HG02763 (cell line): ENCODE data around the gene PDCD1.
"Not testable (repeated sequence)": the region's sequence is repeated elsewhere in the genome, so short reads cannot be mapped to it uniquely, and the experiment has no call there.

Experiments used
- ATAC-seq: cut with Tn5 transposase; IDR thresholded peaks from one replicate; pipeline ENCODE4 v1.9.1; 2021; ENCODE audit warnings: mild to moderate bottlenecking, moderate library complexity; ENCODE audit not compliant: unreplicated experiment

PDCD1 gene

GRCh38 chr2:241879326-241879725, 20.6 kb upstream of the PDCD1 start:
- no peak for ATAC-seq

DNA sequence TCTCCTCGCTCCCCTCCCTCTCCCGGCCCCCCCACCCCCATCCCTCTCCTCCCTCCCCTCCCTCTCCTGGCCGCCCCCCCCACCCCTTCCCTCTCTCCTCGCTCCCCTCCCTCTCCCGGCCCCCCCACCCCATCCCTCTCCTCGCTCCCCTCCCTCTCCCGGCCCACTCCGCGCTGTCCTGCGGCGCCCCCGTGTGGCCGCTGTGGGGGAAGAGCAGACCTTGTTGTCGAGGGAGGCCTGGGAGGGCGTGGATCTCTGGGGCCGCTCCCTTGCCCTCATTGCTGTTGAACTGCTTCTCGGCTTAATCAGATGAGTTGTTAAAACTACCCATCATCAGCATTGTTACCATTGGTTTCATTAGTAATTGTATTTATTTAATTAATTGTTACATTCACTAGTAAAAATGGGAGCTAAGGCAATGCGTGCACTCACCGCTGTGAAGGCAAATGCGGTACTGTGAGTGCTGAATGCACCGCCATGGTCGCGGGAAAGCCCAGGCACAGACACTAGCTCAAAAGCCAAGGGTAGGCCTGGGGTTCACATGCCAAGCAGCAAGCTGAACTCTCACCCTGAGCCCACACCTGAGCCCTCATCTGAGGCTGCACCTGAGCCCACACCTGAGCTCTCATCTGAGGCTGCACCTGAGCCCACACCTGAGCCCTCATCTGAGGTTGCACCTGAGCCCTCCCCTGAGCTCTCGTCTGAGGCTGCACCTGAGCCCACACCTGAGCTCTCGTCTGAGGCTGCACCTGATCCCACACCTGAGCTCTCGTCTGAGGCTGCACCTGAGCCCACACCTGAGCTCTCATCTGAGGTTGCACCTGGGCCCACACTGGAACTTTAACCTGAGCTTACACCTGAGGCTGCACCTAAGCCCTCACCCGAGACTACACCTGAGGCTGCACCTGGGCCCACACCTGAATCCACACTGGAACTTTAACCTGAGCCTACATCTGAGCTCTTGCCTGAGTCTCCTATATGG, 19.6 kb upstream of the PDCD1 start:
- ATAC-seq, result no peak

GRCh38 chr2:241877197-241877685, 18.5 kb upstream of the PDCD1 start:
- ATAC-seq, result no peak

- ATAC-seq, result no peak
Observed at GRCh38 chr2:241876528-241877196, 18.0 kb upstream of the PDCD1 start.

DNA sequence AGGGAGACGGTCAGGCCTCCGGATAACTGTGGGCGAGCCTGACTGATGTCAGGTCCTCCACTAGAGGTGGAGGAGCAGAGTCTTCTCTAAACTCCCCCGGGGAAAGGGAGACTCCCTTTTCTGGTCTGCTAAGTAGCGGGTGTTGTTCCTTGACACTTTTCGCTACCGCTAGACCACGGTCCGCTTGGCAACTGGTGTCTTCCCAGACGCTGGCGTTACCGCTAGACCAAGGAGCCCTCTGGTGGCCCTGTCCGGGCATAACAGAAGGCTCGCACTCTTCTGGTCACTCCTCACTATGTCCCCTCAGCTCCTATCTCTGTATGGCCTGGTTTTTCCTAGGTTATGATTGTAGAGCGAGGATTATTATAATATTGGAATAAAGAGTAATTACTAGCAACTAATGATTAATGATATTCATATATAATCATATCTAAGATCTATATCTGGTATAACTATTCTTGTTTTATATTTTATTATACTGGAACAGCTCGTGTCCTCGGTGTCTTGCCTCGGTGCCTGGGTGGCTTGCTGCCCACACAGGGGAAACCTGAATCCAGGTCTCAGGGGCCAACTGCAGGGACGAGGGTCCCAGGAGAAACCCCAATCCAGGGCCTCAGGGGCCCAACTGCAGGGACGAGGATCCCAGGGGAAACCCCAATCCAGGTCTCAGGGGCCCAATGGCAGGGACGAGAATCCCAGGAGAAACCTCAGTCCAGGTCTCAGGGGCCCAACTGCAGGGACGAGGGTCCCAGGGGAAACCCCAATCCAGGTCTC, 17.2 kb upstream of the PDCD1 start:
- ATAC-seq, result not testable (repeated sequence)

- ATAC-seq, result no peak
Observed at GRCh38 chr2:241874277-241874925, 15.7 kb upstream of the PDCD1 start.

DNA sequence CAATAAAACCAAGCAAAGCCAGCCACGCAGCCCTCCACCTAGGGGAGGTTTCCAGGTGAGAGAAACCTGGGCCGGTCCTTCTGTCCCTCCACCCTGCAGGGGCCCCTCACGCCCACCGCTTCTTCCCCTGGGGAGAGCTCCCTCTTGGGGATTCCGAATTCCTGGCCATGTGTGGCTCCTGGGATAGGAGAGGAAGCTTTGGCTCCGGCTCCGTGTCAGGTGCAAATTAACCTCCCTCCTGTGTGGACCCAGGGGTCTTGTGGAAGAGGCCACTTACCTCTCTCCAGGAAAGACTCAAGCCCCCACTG, 15.1 kb upstream of the PDCD1 start:
- no peak for ATAC-seq

GRCh38 chr2:241873081-241873802, 14.5 kb upstream of the PDCD1 start:
- no peak for ATAC-seq

GRCh38 chr2:241872313-241872642, 13.6 kb upstream of the PDCD1 start:
- no peak for ATAC-seq

DNA sequence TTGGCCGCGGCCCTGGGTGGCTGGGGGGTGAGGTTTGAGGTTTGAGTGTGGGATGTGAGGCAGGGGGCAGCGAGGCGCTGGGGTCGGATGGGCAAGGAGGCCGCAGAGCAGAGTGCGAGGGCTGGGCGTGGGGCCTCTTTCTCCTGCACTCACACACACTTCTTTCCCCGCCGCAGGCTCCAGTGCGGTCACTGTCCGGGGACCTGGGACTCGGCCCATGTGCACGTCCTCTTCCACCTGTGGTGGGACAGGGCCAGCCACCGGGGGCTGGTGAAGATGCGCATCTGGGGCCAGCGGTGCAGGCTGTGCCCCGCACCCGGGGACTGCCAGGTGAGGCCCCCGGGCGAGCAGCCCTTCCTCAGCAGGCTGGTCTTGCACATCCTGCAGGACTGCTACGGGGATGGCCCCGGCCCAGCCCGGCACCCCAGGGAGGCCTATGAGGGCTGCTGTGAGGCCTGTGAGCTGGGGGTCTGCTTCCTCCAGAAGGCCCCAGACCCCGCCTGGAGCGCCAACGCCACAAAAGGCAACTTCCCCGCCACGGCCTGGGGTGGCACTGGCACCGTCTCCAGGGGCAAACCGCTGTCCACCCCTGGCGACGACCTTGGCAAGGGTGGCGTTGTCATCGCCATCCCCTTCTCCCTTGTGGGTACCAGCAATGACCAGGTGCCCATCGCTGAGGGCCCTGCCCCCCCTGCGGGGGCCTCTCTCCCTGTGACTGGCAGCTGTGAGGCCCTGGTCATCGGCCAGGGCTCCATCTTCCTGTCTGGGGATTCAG, 13.0 kb upstream of the PDCD1 start:
- no peak for ATAC-seq

DNA sequence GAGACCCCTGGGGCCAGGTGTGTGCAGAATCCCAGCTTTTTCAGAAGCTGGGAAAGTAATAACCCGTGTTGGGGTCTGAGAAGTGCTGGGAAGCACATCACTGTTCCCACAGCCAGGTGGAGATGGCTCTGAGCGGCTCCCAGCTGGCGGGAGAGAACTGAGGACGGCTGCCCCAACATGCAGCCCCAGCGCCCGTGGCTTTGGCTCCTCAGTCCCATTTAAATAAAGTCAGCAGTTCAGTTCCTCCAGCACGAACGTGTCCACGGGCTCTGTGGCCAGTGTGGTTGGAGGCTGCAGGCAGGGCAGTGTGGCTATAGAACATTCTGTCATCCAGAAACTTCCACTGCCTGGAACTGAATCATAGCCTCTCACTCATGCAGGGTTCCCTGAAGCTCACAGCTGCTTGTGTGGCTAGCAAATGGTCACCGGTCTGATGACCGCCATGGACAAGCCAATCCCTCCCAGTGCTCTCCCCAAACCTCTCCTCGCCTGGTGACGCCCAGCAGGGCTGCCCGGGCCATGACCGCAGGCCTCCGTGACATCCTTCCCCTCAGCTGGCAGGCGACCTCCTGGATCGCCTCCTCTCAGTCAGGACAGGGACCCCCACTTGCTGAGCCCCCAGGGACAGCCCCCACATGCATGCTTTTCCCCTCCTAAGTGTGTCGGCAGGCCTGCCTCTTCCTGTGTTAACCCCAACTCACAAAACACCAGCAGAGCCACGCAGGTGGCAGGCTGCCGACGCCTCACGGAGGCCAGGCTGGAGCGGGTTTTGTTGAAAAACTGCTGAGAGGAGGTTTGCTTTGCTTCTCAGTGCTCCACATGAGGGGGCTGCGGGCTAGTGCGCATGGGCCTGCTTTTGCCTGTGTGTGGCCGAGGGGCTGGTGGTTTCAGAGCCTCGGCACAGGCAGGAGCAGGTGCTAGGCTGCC, 12.2 kb upstream of the PDCD1 start:
- no peak for ATAC-seq

DNA sequence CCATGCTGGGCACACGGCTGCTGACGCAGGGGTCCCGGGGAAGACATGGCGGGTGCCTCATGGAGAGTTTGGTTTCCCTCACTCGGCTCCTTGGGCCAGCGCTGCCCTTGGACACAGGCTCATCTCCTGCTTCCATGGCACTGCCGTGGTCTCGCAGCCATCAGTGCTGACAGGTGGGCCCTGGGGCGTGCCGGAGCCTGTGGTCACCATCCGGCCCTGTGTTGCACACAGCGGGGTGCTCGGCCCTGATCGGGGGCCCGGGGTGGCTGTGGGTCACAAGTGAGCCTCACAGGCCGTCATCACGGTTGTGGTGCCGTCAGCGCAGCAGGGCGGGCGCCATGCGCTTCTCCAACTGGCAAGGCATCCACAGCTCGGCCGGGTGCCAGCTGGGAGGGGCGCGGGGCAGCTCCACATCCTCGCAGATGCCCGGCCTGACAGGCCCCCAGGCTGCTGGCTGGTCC, 11.4 kb upstream of the PDCD1 start:
- ATAC-seq, result no peak

DNA sequence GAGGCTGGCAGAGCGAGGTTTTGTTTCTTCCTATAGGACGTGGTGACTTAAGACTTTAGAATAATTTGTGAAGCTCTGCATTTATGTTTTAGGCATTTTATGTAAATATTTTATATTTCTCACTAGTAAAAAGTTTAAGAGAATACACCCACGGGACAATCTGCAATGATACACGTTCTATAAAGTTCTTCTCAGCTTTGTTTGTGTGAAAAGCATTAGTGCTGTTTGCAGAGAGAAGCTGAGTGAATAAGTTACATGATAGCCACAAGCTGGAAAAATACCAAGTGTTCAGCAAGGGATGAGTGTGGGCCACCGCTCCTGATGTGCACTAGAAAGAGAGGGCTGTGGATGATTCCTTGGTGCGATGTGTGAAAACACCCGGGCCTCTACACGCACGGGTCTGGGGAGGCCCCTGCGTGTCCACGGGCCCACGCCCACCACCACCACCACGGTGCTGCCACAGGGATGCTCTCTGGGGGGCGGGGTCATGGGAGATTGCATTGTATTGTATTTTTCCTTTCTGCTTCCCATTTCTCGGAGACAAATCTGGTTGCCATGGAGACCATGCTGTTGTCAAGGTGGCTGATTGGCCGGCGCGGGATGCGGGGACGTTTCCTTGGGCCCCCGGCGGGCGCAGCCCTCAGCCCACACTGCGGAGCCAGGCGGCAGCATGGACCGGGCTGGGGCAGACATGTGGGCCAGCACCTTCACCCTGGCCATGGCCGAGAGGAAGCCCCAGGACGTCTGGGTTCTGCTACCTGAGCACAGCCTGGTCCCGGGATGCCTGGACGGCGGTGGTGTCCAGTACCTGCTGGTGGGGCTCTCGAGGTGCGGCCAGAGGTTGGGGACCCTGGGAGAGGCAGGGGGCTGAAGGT, 10.6 kb upstream of the PDCD1 start, which contains the start of gene RTP5:
Gene RTP5, plus strand, starts transcription at position 643 of the 875 bp plus-strand sequence. Its CDS starts 28 bp downstream, at position 671.
- ATAC-seq, result no peak

DNA sequence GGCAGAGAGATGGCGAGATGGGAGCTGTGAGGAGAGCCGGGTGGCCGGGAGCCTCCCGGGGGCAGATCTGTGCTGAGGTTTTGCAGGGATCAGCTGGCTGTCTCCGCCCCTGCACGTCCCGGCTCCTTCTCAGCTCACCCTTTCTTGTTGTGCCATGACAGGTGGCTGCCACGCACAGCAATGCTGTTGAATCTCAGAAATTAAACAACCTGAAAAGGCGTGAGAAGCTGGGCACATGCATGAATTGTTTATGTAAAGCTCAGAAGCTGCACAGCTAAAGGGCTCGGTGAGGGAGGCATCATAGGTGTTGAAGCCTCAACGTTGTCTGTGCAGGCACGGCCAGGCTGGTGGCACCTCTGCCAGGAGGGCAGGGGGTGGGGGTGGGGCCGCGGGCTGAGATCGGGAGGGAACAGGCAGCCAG, 10.0 kb upstream of the PDCD1 start:
- no peak for ATAC-seq

GRCh38 chr2:241867776-241868420, 9.2 kb upstream of the PDCD1 start:
- no peak for ATAC-seq

GRCh38 chr2:241866790-241867645, 8.3 kb upstream of the PDCD1 start:
- ATAC-seq, result no peak
